Esophagus muscularis mucosa (tissue), 4 donors: ENCODE results near the gene NTM. TPM values are rescaled to one million over a fixed set of nuclear protein-coding genes. Genes with fewer than 3 reads are reported as not detected.

Source experiments
- DNase-seq: peaks from one replicate; pipeline ENCODE4 v3.0.0-alpha.2; 2017; ENCODE audit errors: extremely low spot score
- H3K27ac ChIP-seq, 4 donors: fragments of 200-600 bp; sonication (generic); replicated peaks in 1 of 4; 1 replicate in 3 of 4; 2 replicates in 1 of 4; pipeline ENCODE4 v1.5.1; 2016 to 2019; ENCODE audit warnings: mild to moderate bottlenecking in 1 of 4
- H3K27me3 ChIP-seq, 4 donors: fragments of 200-600 bp; sonication (generic); one replicate each; pipeline versions ENCODE4 v1.5.1 to v1.6.0; 2016 to 2019
- H3K36me3 ChIP-seq, 4 donors: fragments of 200-600 bp; sonication (generic); one replicate each; pipeline ENCODE4 v1.5.1; 2016 to 2019
- H3K4me1 ChIP-seq, 4 donors: fragments of 200-600 bp; sonication (generic); one replicate each; pipeline ENCODE4 v1.5.1; 2016 to 2019
- H3K4me3 ChIP-seq, 4 donors: fragments of 200-600 bp; sonication (generic); 1 replicate in 2 of 4; 2 replicates in 2 of 4; pipeline ENCODE4 v1.5.1; 2016 to 2019; ENCODE audit warnings: mild to moderate bottlenecking in 4 of 4, moderate library complexity in 1 of 4
- H3K9me3 ChIP-seq, 4 donors: fragments of 200-600 bp; sonication (generic); 1 replicate in 3 of 4; 2 replicates in 1 of 4; pipeline ENCODE4 v1.5.1; 2016 to 2019
- CTCF ChIP-seq, 3 experiments: fragments of 200-600 bp in 2 of 3; fragments of 450-650 bp in 1 of 3; sonication (generic) in 2 of 3; IDR thresholded peaks; one replicate each; pipeline ENCODE4 v1.5.1; 2017 to 2019; ENCODE audit warnings: antibody characterized with exemption in 3 of 3, mild to moderate bottlenecking in 2 of 3, moderate library complexity in 1 of 3
- EP300 ChIP-seq: sonication (generic); formaldehyde crosslinking; IDR thresholded peaks from one replicate; pipeline ENCODE4 v1.6.1; 2017; ENCODE audit warnings: antibody characterized with exemption
- POLR2A ChIP-seq: fragments of 450-650 bp; IDR thresholded peaks from one replicate; pipeline ENCODE4 v1.6.1; 2017; ENCODE audit warnings: antibody characterized with exemption, moderate library complexity, mild to moderate bottlenecking, low read depth
- POLR2AphosphoS5 ChIP-seq, 2 donors: sonication (generic); formaldehyde crosslinking; IDR thresholded peaks; one replicate each; pipeline ENCODE4 v1.6.1; 2017; ENCODE audit warnings: antibody characterized with exemption in 2 of 2
- WGBS: methylation state at CpG from one replicate; pipeline ENCODE4 v1.1.5; 2018; 5-methylcytosine and 5-hydroxymethylcytosine counted together
- intact Hi-C: fragments of 100-400 bp; cut with DNase I; formaldehyde crosslinking; loops from one replicate; pipeline ENCODE4 v1.15.1; 2023
- total RNA-seq, 4 donors: library from RNA; depleted of rRNA; stranded (reverse); fragments of >200 nt; gene quantifications; one replicate each; pipeline versions ENCODE4 v1.1.0 to v1.2.1, GENCODE V29; 2016

Gene NTM
- total RNA-seq, 4 donors from 2014 or later: 5.6 to 25.3 (median 8.3) TPM

DNA sequence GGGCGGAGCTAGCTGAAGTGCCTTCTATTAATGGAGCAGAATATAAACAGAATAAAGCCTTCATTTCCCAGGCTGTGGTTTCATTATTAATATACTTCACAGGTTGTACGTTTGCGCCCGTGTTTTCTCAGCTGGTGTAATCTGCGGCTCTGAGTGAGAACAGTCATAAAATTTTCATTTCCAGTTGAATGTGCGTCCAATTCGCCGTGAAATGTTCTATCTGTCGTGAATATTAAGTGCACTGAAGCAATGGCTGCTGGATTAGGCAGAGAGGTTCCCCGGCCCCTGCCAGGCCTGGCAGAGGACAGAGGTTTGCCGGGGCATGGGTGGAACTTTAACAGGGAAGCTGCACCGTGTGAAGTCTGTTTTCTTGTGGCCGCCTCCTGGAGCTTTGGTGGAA lies 874.4 kb downstream of the NTM start:
- WGBS: 83% methylated on average over 13 of the region's 13 CpGs
- no peak overlapping the region for H3K27ac ChIP-seq
- intact Hi-C loops: no loop called here
- no peaks in the 10 kb centered on the region for H3K36me3 ChIP-seq
- H3K27me3 ChIP-seq: no peaks in the 10 kb centered on the region
- TF ChIP-seq CTCF (IDR thresholded peaks at IDR 0.05): no peak
- TF ChIP-seq EP300: no peak
- TF ChIP-seq POLR2A: no peak
- DNase-seq: no peak
- H3K4me1 ChIP-seq: peaks cover 0 to 10% (median 0%) of the 10 kb centered on the region in 4 donors
- no peaks in the 10 kb centered on the region for H3K9me3 ChIP-seq
- no peak overlapping the region for H3K4me3 ChIP-seq

DNA sequence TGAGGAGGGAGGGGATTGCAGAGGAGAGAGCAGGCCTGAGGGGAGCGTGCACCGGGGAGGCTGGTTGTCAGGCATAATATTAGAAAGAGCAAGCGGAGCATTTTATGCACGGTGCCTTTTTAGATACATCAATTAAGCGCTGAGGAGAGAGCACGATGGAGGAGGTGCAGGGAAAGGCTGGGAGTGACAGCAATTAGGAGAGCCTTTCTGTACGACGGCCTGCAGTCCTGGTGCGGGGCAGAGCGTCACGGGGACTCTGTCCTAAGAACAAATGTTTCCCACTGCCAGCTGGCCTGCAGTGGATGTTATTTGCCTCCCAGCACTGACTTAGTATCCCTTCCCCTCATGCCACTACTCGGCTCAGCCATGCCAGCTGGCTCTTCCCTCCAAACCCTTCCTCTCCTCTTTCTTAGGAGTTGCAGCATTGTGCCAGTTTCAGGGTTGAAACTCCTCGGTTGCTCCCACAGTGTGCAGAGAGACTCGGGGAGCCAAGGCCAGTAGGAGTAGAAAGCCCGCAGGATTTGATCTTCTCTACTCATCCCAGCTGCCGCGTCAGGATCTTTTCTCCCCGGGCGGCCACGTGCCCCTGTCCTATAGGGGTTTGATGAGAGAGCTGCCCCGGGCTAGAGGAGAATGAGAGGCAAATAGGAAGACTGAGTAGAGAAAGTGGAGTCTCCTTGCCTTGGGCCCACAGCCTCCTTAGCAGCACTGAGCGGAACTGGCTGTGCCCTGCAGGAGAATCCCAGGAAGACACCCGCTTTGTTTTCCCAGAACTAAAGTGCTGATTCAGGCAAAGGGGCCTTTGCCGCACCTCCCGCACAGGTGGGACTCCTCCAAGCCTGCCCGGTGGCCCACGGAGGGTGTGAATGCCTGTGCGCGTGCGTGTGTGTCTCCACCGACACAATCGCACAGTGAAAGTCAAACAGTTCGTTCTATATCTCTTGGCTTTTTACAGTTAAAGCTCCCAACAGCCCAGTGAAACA lies 875.3 kb downstream of the NTM start:
- Histone ChIP-seq H3K36me3 (no peaks in the 10 kb centered on the region), H3K4me3 (no peak overlapping the region), H3K27ac (no peak overlapping the region), H3K9me3 (no peaks in the 10 kb centered on the region), H3K27me3 (no peaks in the 10 kb centered on the region), H3K4me1 (peaks cover 0 to 10% (median 0%) of the 10 kb centered on the region in 4 donors)
- intact Hi-C loops: no loop called here
- no peak for DNase-seq
- TF ChIP-seq POLR2AphosphoS5 (IDR thresholded peaks at IDR 0.05) (no peak), EP300 (no peak), POLR2A (no peak), CTCF (IDR thresholded peaks at IDR 0.05) (no peak)
- WGBS: 82% methylated on average over 28 of the region's 33 CpGs

DNA sequence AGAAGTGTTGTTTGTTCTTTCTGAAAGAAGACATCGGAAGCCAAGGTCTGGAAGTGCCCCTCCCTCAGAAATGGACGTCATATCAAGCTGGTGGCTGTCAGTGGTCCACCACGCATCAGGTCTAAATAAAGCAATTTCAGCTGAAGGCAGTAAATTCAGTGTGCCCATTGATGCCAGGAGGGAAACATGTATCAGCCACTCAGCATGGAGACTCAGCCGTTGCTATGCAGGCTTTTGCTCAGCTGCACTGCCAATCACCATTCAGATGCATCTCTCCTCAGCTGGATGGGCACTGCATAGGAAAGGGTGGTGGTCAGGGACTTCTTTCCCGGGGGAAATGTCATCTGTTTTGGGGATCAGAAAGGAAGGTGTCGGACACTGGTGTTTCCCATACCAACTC lies 878.2 kb downstream of the NTM start:
- H3K36me3 ChIP-seq: no peaks in the 10 kb centered on the region
- no peak overlapping the region for H3K4me3 ChIP-seq
- WGBS: 71% methylated on average over 6 of the region's 6 CpGs
- peaks cover 0 to 10% (median 0%) of the 10 kb centered on the region in 4 donors for H3K4me1 ChIP-seq
- DNase-seq: no peak
- no peak overlapping the region for H3K27ac ChIP-seq
- no peaks in the 10 kb centered on the region for H3K27me3 ChIP-seq
- intact Hi-C loops: no loop called here
- TF ChIP-seq CTCF (IDR thresholded peaks at IDR 0.05) (no peak), POLR2A (no peak), POLR2AphosphoS5 (IDR thresholded peaks at IDR 0.05) (no peak), EP300 (no peak)
- H3K9me3 ChIP-seq: no peaks in the 10 kb centered on the region

- Histone ChIP-seq H3K9me3 (no peaks in the 10 kb centered on the region), H3K27me3 (no peaks in the 10 kb centered on the region), H3K4me1 (peaks cover 0 to 10% (median 0%) of the 10 kb centered on the region in 4 donors), H3K36me3 (no peaks in the 10 kb centered on the region), H3K4me3 (no peak overlapping the region), H3K27ac (no peak overlapping the region)
- intact Hi-C loops: no loop called here
- TF ChIP-seq EP300 (no peak), POLR2A (no peak), POLR2AphosphoS5 (IDR thresholded peaks at IDR 0.05) (no peak), CTCF (IDR thresholded peaks at IDR 0.05) (no peak)
- 75% methylated on average over 4 of the region's 5 CpGs for WGBS
- DNase-seq: no peak
Observed at GRCh38 chr11:132249256-132249655, 878.8 kb downstream of the NTM start.
